ENCODE results near the gene ATP2B2. TPM values are rescaled to one million over a fixed set of nuclear protein-coding genes. Genes with fewer than 3 reads are reported as not detected.

Gene ATP2B2
- polyA plus RNA-seq, 1 donor, result 6.6 TPM

DNA sequence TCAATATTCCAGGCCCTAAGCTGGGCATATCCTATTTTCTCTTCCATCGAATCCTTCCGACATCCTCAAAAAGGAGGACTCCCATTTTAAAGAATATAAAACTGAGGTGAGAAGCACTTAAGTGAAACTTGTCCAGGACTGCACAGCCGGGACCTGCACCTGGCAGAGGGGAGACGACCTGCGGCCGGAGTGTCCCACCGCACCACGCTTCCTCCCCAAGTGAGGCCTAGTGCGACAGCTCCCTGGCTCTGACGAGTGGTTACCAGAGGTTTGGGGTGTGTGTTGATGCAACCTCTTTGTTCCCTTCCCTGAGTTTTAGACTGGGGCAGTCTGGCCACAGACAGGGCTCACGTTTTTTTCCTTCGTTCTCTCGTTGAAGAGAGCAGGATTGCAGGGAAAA is 24.9 kb upstream of the ATP2B2 start:
- DNase-seq (ENCODE audit: low read depth), result no peak

- no peak for DNase-seq (ENCODE audit: low read depth)
These were observed 24.4 kb upstream of the ATP2B2 start for GRCh38 chr3:10529809-10530208.

- no peak for DNase-seq (ENCODE audit: low read depth)
These were observed 22.7 kb upstream of the ATP2B2 start for GRCh38 chr3:10528046-10528445.

- no peak for DNase-seq (ENCODE audit: low read depth)
These were observed 22.1 kb upstream of the ATP2B2 start for GRCh38 chr3:10527295-10528001.

- DNase-seq (ENCODE audit: low read depth), result no peak
These were observed 21.0 kb upstream of the ATP2B2 start for GRCh38 chr3:10526366-10526765.

- DNase-seq (ENCODE audit: low read depth), result no peak
These were observed 19.5 kb upstream of the ATP2B2 start for GRCh38 chr3:10524799-10525301.

DNA sequence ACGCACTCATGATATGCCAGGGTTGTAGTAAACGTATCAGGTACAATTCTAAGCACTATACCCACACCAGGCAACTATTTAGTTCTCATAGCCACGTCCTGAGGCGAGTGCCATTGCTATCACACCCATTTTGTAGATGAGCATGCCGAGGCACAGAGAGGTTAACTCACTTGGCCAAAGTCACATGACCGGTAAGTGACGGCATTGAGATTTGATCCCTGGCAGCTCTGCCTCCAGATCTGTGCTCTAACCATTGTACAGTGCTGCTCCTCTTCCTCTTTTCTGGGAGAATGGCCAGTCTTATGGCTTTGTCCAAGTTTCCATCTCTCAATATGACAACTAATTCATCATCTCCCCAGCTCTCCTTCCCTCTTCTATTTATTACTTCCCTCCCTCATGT is 18.9 kb upstream of the ATP2B2 start:
- DNase-seq (ENCODE audit: low read depth), result no peak

- no peak for DNase-seq (ENCODE audit: low read depth)
These were observed 18.2 kb upstream of the ATP2B2 start for GRCh38 chr3:10523561-10523960.

- no peak for DNase-seq (ENCODE audit: low read depth)
These were observed 17.4 kb upstream of the ATP2B2 start for GRCh38 chr3:10522646-10523303.

GRCh38 chr3:10521772-10522441 is 16.5 kb upstream of the ATP2B2 start:
- no peak for DNase-seq (ENCODE audit: low read depth)

GRCh38 chr3:10520072-10520471 is 14.7 kb upstream of the ATP2B2 start:
- DNase-seq (ENCODE audit: low read depth), result no peak

DNA sequence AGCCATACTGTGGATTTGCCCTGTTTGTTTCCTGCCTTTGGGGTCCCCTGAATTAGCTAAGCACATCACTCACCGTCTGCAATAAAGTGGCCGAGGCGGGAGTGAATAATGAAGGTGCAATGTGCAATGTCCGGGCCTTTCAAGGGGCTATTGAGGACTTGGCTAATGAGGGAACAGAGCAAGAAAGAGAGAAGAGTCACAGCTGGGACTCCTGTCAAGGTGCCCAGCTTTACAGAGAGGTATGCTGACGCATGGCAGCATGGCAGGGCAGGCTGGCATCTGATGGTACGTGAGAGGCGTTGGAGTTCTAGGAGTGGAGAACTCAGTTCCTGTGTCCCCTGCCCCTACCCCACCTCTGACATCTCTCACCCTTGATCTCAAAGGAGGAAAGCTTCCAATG is 13.8 kb upstream of the ATP2B2 start:
- DNase-seq (ENCODE audit: low read depth), result no peak

DNA sequence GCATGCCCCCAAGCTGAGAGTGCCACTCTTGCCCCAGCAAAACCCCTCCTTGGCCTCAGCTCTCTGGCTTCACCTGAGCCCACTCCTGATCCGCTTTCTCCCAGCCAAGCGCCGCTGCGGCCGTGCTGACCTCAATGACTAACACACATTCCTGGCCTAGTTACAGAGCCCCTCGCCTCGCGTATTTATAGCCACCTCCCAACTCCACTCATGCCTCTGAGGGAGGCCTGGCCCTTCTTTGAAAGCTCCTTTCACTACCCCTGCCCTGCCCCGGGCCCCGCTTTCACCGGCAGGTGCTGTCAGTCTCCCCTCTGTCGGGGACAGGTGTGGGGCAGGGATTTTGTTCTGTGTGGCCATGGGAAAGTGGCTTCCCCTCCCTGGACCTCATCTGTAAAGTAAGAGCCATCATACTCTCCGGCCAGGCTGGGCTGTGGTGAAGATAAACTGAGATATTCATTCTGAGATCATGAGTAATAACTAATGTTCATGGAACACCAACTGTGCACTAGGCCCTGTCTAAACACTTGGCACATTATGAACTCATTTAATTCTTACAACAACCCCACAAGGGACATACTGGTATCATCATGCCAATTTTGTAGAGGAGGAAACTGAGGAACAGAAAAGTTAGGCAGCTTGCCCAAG is 13.2 kb upstream of the ATP2B2 start:
- no peak for DNase-seq (ENCODE audit: low read depth)

DNA sequence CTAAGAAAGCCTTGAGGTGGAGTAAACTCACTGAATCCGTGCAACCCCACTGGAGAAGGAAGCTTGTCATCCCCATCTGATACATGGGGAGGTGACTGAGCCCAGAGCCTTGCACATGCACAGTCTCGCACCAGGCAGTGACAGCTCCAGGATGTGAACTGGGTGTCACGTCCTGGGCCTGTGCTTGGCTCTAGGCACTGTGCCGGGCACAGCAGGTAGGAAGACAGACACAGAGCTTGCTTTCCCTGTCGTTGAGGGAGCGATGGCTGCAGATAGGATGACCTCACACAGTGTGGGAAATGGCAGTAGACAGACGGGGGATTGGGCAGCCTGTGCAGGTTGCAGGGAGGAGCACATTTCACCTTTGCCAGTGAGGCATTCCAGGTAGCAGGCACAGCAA is 12.2 kb upstream of the ATP2B2 start:
- no peak for DNase-seq (ENCODE audit: low read depth)

GRCh38 chr3:10516544-10517452 is 11.4 kb upstream of the ATP2B2 start:
- DNase-seq (ENCODE audit: low read depth), result no peak

- DNase-seq (ENCODE audit: low read depth), result no peak
These were observed 10.6 kb upstream of the ATP2B2 start for GRCh38 chr3:10515884-10516495.

DNA sequence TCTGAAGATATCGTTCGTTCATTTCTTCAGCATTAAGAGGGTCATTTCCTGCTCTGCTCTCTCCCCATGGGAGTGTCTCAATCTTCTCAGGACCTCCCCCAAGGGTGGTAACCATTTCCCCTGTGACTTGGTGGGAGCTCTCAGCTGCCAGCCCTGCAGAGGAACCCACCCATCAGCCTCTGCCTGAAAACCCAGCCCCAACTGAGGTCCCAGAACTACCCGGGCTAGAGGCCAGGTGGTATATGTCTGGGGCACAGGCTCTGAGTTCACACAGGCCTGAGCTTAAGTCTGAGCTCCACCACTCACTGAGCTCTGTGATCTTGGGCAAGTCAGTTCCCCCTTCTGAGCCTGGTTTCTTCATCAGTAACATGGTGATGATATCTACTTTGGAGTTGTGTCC is 10.0 kb upstream of the ATP2B2 start:
- DNase-seq (ENCODE audit: low read depth), result no peak

- DNase-seq (ENCODE audit: low read depth), result no peak
These were observed 9.2 kb upstream of the ATP2B2 start for GRCh38 chr3:10514407-10515069.

DNA sequence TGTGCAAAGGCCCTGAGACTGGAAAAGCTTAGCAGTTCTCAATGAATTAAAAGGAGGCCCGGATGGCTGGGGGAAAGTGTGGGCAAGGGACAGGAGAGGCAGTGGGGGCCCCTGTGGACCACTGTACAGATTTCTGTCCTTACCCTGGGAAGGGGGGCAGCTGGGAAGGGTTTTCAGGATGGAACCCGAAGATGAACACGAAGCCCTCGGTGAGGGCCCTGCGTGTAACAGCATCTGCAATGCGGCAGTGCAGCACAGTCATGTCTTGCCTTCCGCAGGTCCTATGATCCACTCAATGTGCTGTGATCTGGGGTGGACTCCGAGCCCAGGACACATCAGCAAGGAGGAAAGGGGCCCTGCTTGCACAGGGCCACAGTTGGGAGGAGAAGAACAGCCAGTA is 7.9 kb upstream of the ATP2B2 start:
- no peak for DNase-seq (ENCODE audit: low read depth)

GRCh38 chr3:10512687-10513086 is 7.3 kb upstream of the ATP2B2 start:
- no peak for DNase-seq (ENCODE audit: low read depth)
